Erythroblast (primary cell): ENCODE measurements around the gene KRTAP10-5.

Experiments used
- GATA1 ChIP-seq: IDR thresholded peaks from 2 replicates; pipeline ENCODE4 v1.6.1; 2011; ENCODE audit warnings: low read depth, mild to moderate bottlenecking, control low read depth, low read length, moderate library complexity
- POLR2A ChIP-seq: IDR thresholded peaks from 2 replicates; pipeline ENCODE4 v1.6.1; 2011; ENCODE audit warnings: mild to moderate bottlenecking, low read length

- TF ChIP-seq POLR2A (no peak), GATA1 (no peak)
Measured at GRCh38 chr21:44537930-44538911, 42.2 kb downstream of the KRTAP10-5 start.
